Muscle layer of colon (tissue), 2 donors: ENCODE data around the gene SYT8.

Source experiments
- H3K27ac ChIP-seq: one replicate; pipeline ENCODE4 v1.7.0; 2013; ENCODE audit warnings: low read depth, mild to moderate bottlenecking, low read length, moderate library complexity
- H3K27me3 ChIP-seq, 2 donors: one replicate each; pipeline ENCODE4 v1.7.0; 2013; ENCODE audit warnings: low read length in 2 of 2, mild to moderate bottlenecking in 2 of 2; ENCODE audit not compliant: insufficient read depth in 2 of 2, control insufficient read depth in 1 of 2
- H3K36me3 ChIP-seq: one replicate; pipeline ENCODE4 v1.7.0; 2013; ENCODE audit warnings: mild to moderate bottlenecking, low read length; ENCODE audit not compliant: insufficient read depth
- H3K4me1 ChIP-seq: one replicate; pipeline ENCODE4 v1.7.0; 2013; ENCODE audit warnings: mild to moderate bottlenecking, low read length; ENCODE audit not compliant: insufficient read depth
- H3K4me3 ChIP-seq, 2 donors: one replicate each; pipeline ENCODE4 v1.7.0; 2013; ENCODE audit warnings: low read length in 2 of 2, low read depth in 1 of 2, mild to moderate bottlenecking in 1 of 2, moderate library complexity in 1 of 2
- H3K9ac ChIP-seq: one replicate; pipeline ENCODE4 v1.7.0; 2013; ENCODE audit warnings: low read length
- H3K9me3 ChIP-seq: one replicate; pipeline ENCODE4 v1.7.0; 2013; ENCODE audit warnings: mild to moderate bottlenecking, low read length
- donor health status: abdominal sarcoma.
- donor health status: Adenocarcinoma of cecum.

Gene SYT8

GRCh38 chr11:1836011-1836945, 1.5 kb downstream of the SYT8 start:
- H3K4me1 ChIP-seq = no peaks in the 10 kb centered on the region
- H3K27me3 ChIP-seq = peaks cover 0 to 15% of the 10 kb centered on the region in 2 donors
- no peak overlapping the region for H3K9ac ChIP-seq
- H3K9me3 ChIP-seq = no peaks in the 10 kb centered on the region
- H3K36me3 ChIP-seq = no peaks in the 10 kb centered on the region
- no peak overlapping the region for H3K4me3 ChIP-seq
- H3K27ac ChIP-seq = no peak overlapping the region

- Histone ChIP-seq H3K4me3 (no peak overlapping the region), H3K27ac (no peak overlapping the region), H3K9me3 (no peaks in the 10 kb centered on the region), H3K4me1 (no peaks in the 10 kb centered on the region), H3K36me3 (no peaks in the 10 kb centered on the region), H3K27me3 (peaks cover 0 to 7% of the 10 kb centered on the region in 2 donors), H3K9ac (no peak overlapping the region)
Observed at GRCh38 chr11:1837171-1838076, 2.6 kb downstream of the SYT8 start.

DNA sequence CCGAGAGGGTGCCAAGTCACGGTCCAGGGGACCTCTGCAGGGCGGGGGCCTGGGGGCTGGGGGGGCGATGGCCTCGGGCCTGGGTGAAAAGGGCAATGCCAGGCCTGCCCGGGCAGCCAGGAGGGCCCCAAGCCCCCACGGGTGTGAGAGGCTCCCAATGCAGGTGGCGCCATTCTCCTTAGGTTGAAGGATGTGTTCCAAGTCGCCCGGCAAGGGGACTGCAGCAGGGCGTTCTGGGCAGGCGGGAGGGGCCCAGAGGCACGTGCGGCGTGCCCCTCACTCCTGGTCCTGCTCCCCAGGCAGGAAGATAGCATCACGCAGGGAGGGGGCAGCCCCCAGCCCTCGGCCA, 3.3 kb downstream of the SYT8 start:
- no peaks in the 10 kb centered on the region for H3K4me1 ChIP-seq
- H3K36me3 ChIP-seq = no peaks in the 10 kb centered on the region
- no peaks in the 10 kb centered on the region for H3K9me3 ChIP-seq
- no peak overlapping the region for H3K27ac ChIP-seq
- H3K9ac ChIP-seq = no peak overlapping the region
- H3K27me3 ChIP-seq = peaks cover 0 to 1% of the 10 kb centered on the region in 2 donors
- no peak overlapping the region for H3K4me3 ChIP-seq

- Histone ChIP-seq H3K36me3 (no peaks in the 10 kb centered on the region), H3K4me1 (no peaks in the 10 kb centered on the region), H3K4me3 (no peak within 1 kb of the TSS), H3K9me3 (no peaks in the 10 kb centered on the region), H3K27me3 (no peaks in the 10 kb centered on the region), H3K27ac (no peak within 1 kb of the TSS), H3K9ac (no peak within 1 kb of the TSS)
Observed at GRCh38 chr11:1838426-1839144, 3.8 kb downstream of the SYT8 start, which contains the start of gene TNNI2. TSS of gene TNNI2 (plus strand) at chr11:1838981. CDS start at chr11:1839697, 716 bp downstream.

DNA sequence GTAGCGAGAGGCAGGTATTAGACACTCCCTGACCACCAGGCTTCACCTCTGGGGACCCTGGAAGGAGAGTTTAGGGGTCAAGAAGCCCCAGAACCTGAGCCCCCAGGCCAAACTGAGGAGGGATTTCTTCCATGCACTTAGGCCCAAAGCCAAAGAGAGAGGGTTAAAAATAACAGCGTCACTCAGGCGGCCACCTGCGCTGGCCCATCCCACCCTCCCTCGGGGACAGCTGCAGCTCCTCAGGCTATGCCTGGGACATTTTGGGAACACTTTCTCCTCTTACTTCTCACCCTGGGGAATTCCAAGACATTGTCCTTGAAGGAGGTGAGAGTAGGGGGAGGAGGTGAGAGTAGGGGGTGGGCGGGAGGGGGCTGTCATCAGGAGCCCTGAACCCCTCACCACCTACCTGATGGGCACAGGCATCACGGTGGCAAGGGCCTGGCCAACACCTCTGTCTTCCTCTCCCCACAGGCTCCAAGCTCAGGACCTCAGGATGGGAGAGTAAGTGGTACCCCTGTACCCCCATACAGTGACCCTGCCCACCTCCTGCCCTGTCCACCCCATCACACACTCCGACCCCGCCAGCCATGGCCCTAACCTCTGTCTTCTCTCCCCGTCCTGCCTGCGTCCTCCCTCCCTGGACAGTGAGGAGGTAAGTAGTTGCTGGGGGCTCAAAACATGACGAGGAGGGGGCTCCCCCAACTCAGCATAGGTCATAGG, 4.6 kb downstream of the SYT8 start:
- no peaks in the 10 kb centered on the region for H3K27me3 ChIP-seq
- H3K27ac ChIP-seq = no peak overlapping the region
- no peak overlapping the region for H3K4me3 ChIP-seq
- H3K9me3 ChIP-seq = no peaks in the 10 kb centered on the region
- no peaks in the 10 kb centered on the region for H3K36me3 ChIP-seq
- peaks cover under 1% of the 10 kb centered on the region for H3K4me1 ChIP-seq
- H3K9ac ChIP-seq = no peak overlapping the region

DNA sequence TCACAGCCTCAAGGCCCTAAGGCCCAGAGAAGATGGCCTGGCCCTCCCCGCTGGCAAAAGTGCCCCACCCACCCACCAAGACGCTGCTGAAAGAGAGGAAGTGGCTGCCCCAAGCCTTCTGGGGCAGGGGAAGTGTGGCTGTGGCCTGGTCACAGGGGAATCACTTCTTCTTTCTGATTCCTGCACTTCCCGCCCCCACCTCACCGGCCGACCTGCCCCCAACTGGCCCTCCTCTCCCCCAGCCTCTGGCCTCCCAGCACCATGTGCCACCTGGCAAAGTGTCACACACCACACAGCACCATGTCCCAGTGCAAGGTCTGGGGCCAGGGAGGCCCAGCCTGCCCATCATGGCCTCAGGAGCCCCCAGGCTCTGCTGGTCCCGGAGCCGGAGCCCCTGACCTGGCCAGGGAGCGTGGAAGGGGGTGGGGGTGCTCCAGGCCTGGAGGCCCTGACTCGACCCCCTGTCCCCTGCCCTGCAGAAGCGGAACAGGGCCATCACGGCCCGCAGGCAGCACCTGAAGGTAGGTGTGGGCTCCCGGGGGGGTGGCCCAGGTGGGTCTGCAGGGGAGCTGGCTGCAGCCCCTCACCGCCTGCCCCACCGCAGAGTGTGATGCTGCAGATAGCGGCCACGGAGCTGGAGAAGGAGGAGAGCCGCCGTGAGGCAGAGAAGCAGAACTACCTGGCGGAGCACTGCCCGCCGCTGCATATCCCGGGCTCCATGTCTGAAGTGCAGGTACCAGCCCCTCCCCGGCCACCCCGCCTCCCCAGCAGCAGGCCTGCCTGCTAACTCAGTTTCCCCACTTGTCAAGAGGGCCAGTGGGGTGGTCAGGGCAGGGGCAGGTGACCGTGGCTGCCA, 5.4 kb downstream of the SYT8 start:
- H3K4me3 ChIP-seq = no peak overlapping the region
- no peak overlapping the region for H3K9ac ChIP-seq
- H3K9me3 ChIP-seq = no peaks in the 10 kb centered on the region
- H3K4me1 ChIP-seq = peaks cover 8% of the 10 kb centered on the region
- no peaks in the 10 kb centered on the region for H3K36me3 ChIP-seq
- no peaks in the 10 kb centered on the region for H3K27me3 ChIP-seq
- no peak overlapping the region for H3K27ac ChIP-seq

DNA sequence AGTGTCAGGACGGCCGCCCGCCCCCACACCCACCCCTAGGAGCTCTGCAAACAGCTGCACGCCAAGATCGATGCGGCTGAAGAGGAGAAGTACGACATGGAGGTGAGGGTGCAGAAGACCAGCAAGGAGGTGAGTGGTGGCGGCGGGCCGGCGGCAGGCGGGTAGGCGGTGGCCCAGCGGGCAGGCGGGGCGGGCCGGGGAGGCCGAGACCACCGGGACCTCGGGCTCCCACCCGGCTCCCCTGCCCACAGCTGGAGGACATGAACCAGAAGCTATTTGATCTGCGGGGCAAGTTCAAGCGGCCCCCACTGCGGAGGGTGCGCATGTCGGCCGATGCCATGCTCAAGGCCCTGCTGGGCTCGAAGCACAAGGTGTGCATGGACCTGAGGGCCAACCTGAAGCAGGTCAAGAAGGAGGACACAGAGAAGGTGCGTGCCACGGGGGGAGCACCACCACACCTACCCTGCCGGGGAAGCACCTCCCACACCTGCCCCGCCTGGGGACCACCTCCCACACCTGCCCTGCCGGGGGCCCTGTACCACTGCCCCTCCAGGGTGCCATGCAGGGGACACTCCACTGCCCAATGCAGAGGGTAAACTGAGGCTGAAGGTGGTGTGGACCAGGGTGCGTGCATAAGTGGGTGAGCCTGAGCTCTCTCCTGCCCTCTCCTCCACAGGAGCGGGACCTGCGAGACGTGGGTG, 6.1 kb downstream of the SYT8 start:
- no peaks in the 10 kb centered on the region for H3K36me3 ChIP-seq
- no peak overlapping the region for H3K27ac ChIP-seq
- no peak overlapping the region for H3K9ac ChIP-seq
- no peaks in the 10 kb centered on the region for H3K9me3 ChIP-seq
- H3K4me3 ChIP-seq = no peak overlapping the region
- H3K4me1 ChIP-seq = peaks cover 11% of the 10 kb centered on the region
- no peaks in the 10 kb centered on the region for H3K27me3 ChIP-seq

DNA sequence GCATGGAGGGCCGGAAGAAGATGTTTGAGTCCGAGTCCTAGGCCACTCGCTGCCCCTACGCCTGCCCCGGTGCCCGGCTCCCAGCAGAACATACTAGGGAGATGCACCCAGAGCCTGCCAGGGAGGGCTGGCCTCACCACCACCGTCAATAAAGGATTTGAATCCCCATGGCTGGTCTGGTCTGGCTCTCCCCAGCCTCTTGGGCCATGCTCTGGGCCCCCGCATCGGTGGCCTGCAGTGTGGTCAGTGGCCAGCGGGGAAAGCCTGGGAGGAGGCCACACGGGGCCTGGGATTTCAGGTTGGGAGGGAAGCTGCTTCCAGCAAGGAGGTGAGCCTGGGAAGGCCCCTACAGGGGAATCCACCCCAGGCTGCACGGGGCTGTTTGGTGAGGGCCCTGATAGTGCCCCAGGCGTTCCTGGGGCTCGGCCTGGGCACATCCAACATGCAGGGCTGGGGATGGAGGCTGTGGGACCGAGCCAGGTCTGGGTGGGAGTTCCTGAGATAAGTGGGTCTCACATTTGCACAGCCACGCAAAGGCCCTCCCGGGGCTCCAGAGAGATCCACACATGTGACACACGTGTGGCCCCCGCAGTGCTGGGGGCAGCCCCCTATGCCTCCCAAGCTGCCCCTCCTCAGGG, 6.8 kb downstream of the SYT8 start:
- no peaks in the 10 kb centered on the region for H3K9me3 ChIP-seq
- H3K27ac ChIP-seq = no peak overlapping the region
- no peak overlapping the region for H3K9ac ChIP-seq
- peaks cover 11% of the 10 kb centered on the region for H3K4me1 ChIP-seq
- H3K36me3 ChIP-seq = no peaks in the 10 kb centered on the region
- no peaks in the 10 kb centered on the region for H3K27me3 ChIP-seq
- no peak overlapping the region for H3K4me3 ChIP-seq

- H3K27me3 ChIP-seq = no peaks in the 10 kb centered on the region
- no peaks in the 10 kb centered on the region for H3K36me3 ChIP-seq
- H3K4me3 ChIP-seq = no peak overlapping the region
- no peak overlapping the region for H3K27ac ChIP-seq
- no peaks in the 10 kb centered on the region for H3K9me3 ChIP-seq
- H3K4me1 ChIP-seq = peaks cover 11% of the 10 kb centered on the region
- H3K9ac ChIP-seq = no peak overlapping the region
Observed at GRCh38 chr11:1842149-1843097, 7.6 kb downstream of the SYT8 start.
